ENCODE results near the gene IMPA2. TPM values are rescaled to one million over a fixed set of nuclear protein-coding genes. Genes with fewer than 3 reads are reported as not detected.
"Not testable (repeated sequence)": the region's sequence is repeated elsewhere in the genome, so short reads cannot be mapped to it uniquely, and the experiment has no call there.

IMPA2 gene
- total RNA-seq: 61.0 TPM

DNA sequence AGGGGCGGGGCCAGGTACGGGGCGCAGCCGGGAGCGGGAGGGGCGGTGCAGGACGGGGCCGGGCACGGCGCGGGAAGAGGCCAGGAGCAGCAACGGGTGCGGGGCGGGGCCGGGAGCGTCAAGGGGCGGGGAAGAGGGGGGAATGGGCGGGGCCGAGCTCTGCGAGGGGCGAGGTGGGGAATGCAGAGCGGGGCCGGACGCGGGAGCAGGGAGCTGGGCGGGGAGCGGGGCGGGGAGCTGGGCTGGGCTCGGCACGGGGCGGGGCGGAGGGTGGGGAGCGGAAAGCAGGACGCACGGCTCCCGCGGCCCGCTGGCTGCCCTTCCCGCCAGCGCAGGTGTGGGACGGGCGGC lies at the start of gene IMPA2:
TSS of gene IMPA2 (plus strand) at position 316 of the 351 bp plus-strand sequence. CDS start 163 bp downstream, outside the sequence.
- peak; percentile 98 for DNase-seq

- no peak for DNase-seq
Observed at GRCh38 chr18:11932393-11932792, 48.9 kb upstream of the IMPA2 start.

DNA sequence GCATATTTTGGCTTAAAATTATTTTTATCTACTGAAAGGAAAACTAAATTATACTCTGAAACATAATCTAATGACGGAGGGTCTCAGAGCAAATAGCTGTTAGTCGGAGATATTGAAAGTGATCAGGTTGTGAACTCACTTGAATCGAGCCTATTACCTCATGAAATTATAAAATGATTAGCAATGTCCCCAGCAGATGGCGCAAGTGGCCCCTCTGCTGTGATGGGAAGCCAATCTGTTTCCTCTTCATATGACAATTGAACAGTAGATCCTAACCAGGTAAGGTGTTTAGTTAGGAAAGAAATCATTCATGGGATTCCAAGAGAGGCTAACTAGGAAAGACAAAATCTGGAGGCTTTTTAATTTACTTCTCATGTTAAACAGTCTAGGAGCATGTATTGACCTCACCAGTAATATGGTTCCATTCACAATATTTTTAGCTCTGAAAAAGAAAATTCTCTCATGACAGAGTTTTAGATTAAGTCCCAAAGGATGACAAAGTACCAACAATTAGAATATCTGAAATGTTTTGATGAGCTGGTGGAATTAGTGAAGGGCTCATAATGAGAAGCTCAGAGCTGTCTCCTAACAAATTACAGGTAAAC lies 43.3 kb upstream of the IMPA2 start:
- DNase-seq: peak; percentile 47

DNA sequence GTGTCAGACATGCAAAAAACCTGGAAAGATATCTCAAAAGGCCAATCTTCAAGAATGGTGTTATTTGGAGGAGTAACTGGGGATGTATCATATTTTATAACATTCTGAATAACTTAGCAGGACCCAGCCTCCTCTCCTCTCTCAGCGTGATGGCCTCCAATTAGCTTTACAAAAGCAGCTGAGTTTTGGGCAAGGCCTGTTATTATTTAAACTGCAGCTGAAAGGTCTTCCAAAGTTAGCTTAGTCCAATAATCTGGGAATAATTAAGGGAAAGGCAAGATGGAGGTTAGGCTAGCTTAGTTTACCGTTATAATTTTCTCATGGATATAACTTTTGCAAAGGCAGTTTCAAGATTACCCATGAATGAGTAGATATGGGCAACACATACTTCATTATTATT lies 40.4 kb upstream of the IMPA2 start:
- DNase-seq: no peak

GRCh38 chr18:11943551-11943950 lies 37.8 kb upstream of the IMPA2 start:
- DNase-seq: no peak

DNA sequence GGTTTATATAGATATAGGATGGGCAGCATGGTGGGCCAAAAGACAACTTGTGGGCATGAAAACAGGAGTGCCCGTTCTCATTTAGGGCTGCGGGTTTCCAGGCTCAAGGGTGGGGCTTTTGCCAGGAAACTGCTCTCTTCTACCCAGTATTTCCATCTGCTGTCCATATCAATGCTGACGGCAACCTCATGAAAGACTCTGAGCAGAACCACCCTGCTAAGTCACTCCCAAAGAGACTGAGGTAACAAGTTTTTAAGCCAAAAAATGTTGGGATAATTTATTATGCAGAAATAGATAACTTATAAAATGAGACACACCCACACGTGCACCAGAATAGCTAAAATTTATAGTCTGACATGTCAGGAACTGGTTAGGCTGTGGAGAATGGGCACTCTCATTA lies 37.1 kb upstream of the IMPA2 start:
- DNase-seq: no peak

DNA sequence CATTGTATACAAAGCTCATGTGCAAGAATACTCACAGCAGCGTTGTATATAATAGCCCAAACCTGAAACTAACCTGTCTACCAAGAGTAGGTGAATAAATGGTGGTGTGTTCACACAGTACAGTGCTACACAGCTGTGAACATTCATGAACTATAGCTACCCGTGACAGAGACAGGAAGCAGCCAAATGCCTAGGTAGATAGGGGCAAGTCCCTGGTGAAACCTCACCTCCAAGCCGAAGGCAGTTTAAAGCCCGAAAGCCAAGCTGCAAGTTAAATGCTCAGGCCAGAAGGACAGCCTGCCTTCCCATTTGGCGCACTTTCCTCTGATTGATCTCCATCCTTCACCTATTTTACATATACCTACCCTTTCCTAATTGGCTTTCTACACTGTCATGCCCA lies 36.5 kb upstream of the IMPA2 start:
- no peak for DNase-seq

- not testable (repeated sequence) for DNase-seq
Observed at GRCh38 chr18:11945834-11946659, 35.3 kb upstream of the IMPA2 start.

DNA sequence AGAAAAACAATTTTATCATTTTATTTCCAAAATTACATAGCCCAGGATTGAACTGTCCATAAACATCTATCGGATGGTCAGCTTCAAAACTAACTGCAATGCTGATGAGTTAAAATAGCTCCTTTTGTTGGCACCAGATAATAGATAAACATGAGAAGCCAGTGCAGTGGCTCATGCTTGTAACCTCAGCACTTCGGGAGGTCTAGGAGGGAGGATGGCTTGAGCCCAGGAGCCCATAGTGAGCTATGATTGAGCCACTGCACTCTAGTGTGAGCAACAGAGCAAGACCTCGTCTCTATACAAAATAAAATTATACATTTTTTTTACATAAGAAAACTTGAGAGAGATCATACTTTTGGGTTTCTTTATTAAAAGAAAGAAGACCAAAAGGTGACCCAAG lies 34.6 kb upstream of the IMPA2 start:
- no peak for DNase-seq

DNA sequence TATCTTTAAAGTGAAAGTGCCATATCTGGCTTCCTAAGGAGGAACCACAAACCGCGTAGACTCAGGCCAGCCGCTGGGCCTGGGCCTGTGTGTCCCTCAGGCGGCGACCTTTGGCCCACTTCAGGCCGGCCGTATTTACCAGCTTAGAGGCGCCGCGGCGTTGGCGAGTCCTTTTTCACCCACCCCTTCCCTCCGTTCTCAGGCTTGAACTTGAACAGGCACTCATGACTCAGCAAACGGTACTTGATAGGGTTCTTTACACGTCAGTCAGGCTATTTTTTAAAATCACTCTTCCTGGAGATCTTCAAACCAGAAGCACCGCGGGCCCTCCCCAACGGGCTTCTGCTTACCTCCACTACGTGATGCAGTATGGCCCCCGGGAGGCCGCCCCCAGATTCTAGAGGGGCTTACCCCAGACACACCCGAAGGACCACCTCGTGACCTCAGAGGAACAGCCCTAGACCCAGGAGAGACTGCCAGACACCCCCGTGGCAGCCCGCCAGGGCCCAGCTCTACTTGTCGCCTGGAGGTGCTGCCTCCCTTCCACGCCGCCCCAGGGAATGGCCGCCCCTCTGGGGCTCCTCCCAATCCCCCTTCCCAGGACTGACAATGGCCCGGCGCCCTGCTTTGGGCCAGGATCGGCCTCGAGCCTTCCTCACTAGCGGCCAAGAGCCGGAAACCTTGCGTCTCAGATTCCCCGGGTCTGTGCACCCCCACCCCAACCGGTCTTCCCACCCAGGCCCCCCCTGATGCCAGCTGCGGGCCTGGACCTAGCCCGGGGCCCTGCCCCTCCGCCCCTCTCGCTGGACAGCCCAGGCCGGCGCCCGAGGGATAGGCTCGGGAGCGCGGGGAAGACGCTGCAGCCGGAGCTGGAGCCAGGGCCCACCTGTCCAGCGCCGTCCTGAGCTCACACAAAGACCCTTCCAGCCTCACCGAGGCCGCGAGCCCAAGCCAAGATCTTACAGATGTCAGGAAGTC lies 33.8 kb upstream of the IMPA2 start:
- DNase-seq: peak; percentile 83

DNA sequence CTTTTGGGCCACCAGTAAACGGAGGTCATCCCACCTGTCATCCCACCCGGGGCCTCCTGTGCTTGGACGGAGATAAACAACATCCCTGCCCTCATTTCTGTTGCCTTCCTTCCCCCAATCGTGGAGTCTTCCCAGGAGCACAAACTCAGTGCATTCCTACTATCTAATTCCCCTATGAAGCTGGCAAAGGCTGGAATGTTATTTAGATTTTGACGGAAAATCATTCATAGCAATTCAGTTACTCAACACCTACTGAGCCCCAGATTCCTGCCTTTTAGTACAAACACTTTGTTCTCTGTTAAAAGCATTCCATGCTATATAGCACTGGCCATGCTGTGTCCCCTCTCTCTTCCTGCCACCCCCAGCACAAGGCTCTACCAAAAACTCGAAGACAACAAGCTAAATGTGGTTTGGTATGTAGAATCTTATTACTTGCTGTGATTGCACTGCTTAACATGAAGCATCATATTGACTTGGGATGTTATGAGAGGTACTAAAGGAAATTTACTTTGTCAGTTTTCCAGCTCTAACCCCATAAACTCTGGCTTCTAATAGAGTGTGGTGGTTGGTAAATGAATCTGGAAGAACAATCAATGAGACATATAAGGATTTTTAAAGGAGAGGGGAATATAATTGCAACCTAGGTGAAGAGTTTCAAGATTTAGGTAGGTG lies 32.3 kb upstream of the IMPA2 start:
- DNase-seq: no peak

GRCh38 chr18:11950824-11951223 lies 30.5 kb upstream of the IMPA2 start:
- DNase-seq: no peak

- no peak for DNase-seq
Observed at GRCh38 chr18:11951390-11951851, 29.9 kb upstream of the IMPA2 start.

DNA sequence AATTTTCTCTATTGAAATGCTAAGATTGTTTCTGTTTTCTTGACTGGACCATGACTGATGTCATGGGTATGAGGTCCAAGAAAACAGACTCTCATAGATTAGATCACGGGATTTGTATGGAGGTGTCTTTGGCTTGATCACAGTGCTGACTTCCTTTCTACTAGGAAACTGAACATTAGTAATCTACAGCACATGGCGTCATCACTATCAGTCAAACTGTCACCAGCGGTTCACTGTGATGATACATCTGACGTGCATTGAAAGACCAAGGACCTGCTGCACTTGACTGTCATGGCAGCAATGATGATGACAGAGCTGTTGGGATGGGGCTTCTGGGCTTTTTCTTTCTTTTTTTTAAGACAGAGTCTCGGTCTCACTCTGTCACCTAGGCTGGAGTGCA lies 28.2 kb upstream of the IMPA2 start:
- no peak for DNase-seq

- peak; percentile 88 for DNase-seq
Observed at GRCh38 chr18:11955239-11956029, 25.9 kb upstream of the IMPA2 start.

GRCh38 chr18:11956371-11957308 lies 24.7 kb upstream of the IMPA2 start:
- no peak for DNase-seq

DNA sequence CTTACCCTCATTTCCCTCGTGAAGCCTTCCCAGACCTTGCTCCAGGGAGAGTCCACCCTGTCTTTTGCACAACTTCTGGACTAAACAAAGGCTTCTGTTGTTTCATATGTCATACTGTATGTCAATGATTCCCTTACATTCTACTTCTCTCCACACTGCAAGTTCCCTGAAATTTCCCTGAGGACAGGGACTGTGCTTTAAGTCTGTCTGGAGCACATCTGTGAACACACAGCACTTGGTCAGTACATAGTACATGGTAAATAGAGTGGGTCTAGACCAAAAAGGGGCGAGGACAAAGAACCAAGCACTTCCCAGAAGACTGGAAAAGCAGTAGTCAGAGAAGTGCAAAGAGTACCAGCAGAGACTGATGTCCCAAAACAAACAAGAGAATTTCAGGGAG lies 23.7 kb upstream of the IMPA2 start:
- no peak for DNase-seq

GRCh38 chr18:11959651-11960050 lies 21.7 kb upstream of the IMPA2 start:
- not testable (repeated sequence) for DNase-seq

GRCh38 chr18:11960743-11961380 lies 20.4 kb upstream of the IMPA2 start:
- no peak for DNase-seq

DNA sequence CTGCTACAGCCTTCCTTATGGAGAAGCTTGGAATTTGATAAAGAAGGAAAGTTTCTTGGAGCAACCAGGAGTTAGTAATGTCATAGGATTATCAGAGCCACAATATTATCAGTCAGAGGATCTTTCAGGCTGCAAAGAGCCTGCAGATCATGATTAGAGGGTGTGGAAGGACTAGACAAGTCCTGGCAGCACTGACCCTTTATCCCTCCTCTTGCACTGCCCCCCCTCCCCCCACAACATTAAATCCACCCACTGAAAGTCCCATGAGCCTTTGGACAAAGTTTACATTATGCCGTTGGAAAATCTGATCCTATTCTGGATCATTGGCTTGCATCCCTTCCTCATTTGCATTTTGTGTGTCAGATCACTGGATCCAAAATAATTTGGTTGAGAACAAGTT lies 18.7 kb upstream of the IMPA2 start:
- DNase-seq: no peak
